ENCODE results near the gene ELP4.

The ELP4 gene

DNA sequence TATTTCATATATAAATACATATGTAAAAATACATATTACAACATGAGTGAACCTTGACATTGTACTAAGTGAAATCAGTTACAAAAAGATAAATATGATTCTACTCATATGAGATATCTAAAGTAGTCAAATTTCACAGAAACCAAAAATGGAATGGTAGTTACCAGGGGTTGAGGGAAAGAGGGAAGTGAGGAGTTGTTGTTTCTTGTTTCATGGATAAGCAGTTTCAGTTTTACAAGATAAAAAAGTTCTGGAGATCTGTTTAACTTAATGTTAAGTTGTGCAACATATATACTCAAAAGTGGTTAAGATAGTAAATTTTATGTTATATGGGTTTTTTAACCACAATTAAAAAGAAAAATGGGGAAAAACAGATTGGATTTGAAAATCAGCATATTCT, 107.7 kb downstream of the ELP4 start:
- TF ChIP-seq ZBTB17 (tag by site-specific recombination; IDR thresholded peaks at IDR 0.05) (no peak), YY1 (tag by site-specific recombination; IDR thresholded peaks at IDR 0.05) (no peak), ZNF785 (tag by site-specific recombination; IDR thresholded peaks at IDR 0.05) (no peak), ZNF416 (tag by site-specific recombination; IDR thresholded peaks at IDR 0.05) (no peak), GLI4 (tag by site-specific recombination; IDR thresholded peaks at IDR 0.05) (no peak), HOXC10 (CRISPR knock-in tag; IDR thresholded peaks at IDR 0.05) (no peak), ZNF76 (tag by site-specific recombination; IDR thresholded peaks at IDR 0.05; ENCODE audit: borderline replicate concordance, low read depth) (no peak), ZBTB7A (tag by site-specific recombination; IDR thresholded peaks at IDR 0.05; ENCODE audit: low read depth) (no peak), ZNF404 (tag by site-specific recombination; IDR thresholded peaks at IDR 0.05) (no peak), OSR2 (tag by site-specific recombination; IDR thresholded peaks at IDR 0.05) (no peak), ZNF157 (tag by site-specific recombination; IDR thresholded peaks at IDR 0.05) (no peak), ZNF549 (tag by site-specific recombination; IDR thresholded peaks at IDR 0.05) (no peak), ZBTB20 (tag by site-specific recombination; IDR thresholded peaks at IDR 0.05) (no peak)
- TF ChIP-seq, protein P1, sequence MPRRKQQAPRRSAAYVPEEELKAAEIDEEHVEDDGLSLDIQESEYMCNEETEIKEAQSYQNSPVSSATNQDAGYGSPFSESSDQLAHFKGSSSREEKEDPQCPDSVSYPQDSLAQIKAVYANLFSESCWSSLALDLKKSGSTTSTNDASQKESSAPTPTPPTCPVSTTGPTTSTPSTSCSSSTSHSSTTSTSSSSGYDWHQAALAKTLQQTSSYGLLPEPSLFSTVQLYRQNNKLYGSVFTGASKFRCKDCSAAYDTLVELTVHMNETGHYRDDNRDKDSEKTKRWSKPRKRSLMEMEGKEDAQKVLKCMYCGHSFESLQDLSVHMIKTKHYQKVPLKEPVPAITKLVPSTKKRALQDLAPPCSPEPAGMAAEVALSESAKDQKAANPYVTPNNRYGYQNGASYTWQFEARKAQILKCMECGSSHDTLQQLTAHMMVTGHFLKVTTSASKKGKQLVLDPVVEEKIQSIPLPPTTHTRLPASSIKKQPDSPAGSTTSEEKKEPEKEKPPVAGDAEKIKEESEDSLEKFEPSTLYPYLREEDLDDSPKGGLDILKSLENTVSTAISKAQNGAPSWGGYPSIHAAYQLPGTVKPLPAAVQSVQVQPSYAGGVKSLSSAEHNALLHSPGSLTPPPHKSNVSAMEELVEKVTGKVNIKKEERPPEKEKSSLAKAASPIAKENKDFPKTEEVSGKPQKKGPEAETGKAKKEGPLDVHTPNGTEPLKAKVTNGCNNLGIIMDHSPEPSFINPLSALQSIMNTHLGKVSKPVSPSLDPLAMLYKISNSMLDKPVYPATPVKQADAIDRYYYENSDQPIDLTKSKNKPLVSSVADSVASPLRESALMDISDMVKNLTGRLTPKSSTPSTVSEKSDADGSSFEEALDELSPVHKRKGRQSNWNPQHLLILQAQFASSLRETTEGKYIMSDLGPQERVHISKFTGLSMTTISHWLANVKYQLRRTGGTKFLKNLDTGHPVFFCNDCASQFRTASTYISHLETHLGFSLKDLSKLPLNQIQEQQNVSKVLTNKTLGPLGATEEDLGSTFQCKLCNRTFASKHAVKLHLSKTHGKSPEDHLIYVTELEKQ (tag by site-specific recombination; IDR thresholded peaks at IDR 0.05; ENCODE audit: borderline replicate concordance) = no peak
- TF ChIP-seq, protein P2, sequence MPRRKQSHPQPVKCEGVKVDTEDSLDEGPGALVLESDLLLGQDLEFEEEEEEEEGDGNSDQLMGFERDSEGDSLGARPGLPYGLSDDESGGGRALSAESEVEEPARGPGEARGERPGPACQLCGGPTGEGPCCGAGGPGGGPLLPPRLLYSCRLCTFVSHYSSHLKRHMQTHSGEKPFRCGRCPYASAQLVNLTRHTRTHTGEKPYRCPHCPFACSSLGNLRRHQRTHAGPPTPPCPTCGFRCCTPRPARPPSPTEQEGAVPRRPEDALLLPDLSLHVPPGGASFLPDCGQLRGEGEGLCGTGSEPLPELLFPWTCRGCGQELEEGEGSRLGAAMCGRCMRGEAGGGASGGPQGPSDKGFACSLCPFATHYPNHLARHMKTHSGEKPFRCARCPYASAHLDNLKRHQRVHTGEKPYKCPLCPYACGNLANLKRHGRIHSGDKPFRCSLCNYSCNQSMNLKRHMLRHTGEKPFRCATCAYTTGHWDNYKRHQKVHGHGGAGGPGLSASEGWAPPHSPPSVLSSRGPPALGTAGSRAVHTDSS (tag by site-specific recombination; IDR thresholded peaks at IDR 0.05) = no peak
- Histone ChIP-seq H3K4me3 (ENCODE audit: low read depth, low read length) (no peak overlapping the region), H3K9me3 (ENCODE audit: control insufficient read depth, insufficient read depth, low read depth, low read length) (no peaks in the 10 kb centered on the region), H3K27ac (ENCODE audit: extremely low read depth, low read depth, low read length) (no peak overlapping the region), H3K4me1 (ENCODE audit: control insufficient read depth, insufficient read depth, low read length) (no peaks in the 10 kb centered on the region), H3K36me3 (ENCODE audit: control insufficient read depth in 2 of 2, insufficient read depth in 1 of 2, low read length in 2 of 2) (no peaks in the 10 kb centered on the region)
- ChIA-PET POLR2A (no interaction called here), CTCF (no interaction called here)

GRCh38 chr11:31619980-31620379, 110.4 kb downstream of the ELP4 start:
- Histone ChIP-seq H3K36me3 (ENCODE audit: control insufficient read depth in 2 of 2, insufficient read depth in 1 of 2, low read length in 2 of 2) (no peaks in the 10 kb centered on the region), H3K4me3 (ENCODE audit: low read depth, low read length) (no peak overlapping the region), H3K4me1 (ENCODE audit: control insufficient read depth, insufficient read depth, low read length) (no peaks in the 10 kb centered on the region), H3K27ac (ENCODE audit: extremely low read depth, low read depth, low read length) (no peak overlapping the region), H3K9me3 (ENCODE audit: control insufficient read depth, insufficient read depth, low read depth, low read length) (no peaks in the 10 kb centered on the region)
- ChIA-PET POLR2A (interaction anchor here (0.6 kb wide), 1 partner anchor 44 kb away, joined by 3 read pairs; no protein-coding TSS in a partner anchor), CTCF (interaction anchor here (0.6 to 1.1 kb wide), 2 partner anchors 8 to 21 kb away, joined by 3 read pairs; no protein-coding TSS in a partner anchor)
- TF ChIP-seq ZFP41 (tag by site-specific recombination; IDR thresholded peaks at IDR 0.05; ENCODE audit: borderline replicate concordance) = no peak
- TF ChIP-seq WT1 (tag by site-specific recombination; IDR thresholded peaks at IDR 0.05) = no peak
- TF ChIP-seq KLF9 (tag by site-specific recombination; IDR thresholded peaks at IDR 0.05; ENCODE audit: low read depth) = no peak
- TF ChIP-seq SP3 (tag by site-specific recombination; IDR thresholded peaks at IDR 0.05) = no peak

GRCh38 chr11:31620434-31620833, 110.9 kb downstream of the ELP4 start:
- Histone ChIP-seq H3K4me3 (ENCODE audit: low read depth, low read length) (no peak overlapping the region), H3K27ac (ENCODE audit: extremely low read depth, low read depth, low read length) (no peak overlapping the region), H3K4me1 (ENCODE audit: control insufficient read depth, insufficient read depth, low read length) (no peaks in the 10 kb centered on the region), H3K9me3 (ENCODE audit: control insufficient read depth, insufficient read depth, low read depth, low read length) (no peaks in the 10 kb centered on the region), H3K36me3 (ENCODE audit: control insufficient read depth in 2 of 2, insufficient read depth in 1 of 2, low read length in 2 of 2) (no peaks in the 10 kb centered on the region)
- ChIA-PET POLR2A (interaction anchor here (0.6 kb wide), 1 partner anchor 44 kb away, joined by 3 read pairs; no protein-coding TSS in a partner anchor), CTCF (interaction anchor here (0.6 to 1.1 kb wide), 2 partner anchors 9 to 20 kb away, joined by 3 read pairs; no protein-coding TSS in a partner anchor)
- peak; percentile 38; the same call in 1 of the 2 replicates for TF ChIP-seq SP7 (tag by site-specific recombination; IDR thresholded peaks at IDR 0.05)
- no peak for TF ChIP-seq INSM2 (tag by site-specific recombination; IDR thresholded peaks at IDR 0.05)
- no peak for TF ChIP-seq ZNF747 (tag by site-specific recombination; IDR thresholded peaks at IDR 0.05)
- no peak for TF ChIP-seq YY1 (tag by site-specific recombination; IDR thresholded peaks at IDR 0.05)
- no peak for TF ChIP-seq ZNF184 (tag by site-specific recombination; IDR thresholded peaks at IDR 0.05)

Data from HEK293 (cell line).